ENCODE measurements around the gene TMTC1.

TMTC1 gene

GRCh38 chr12:29762637-29763300, 21.0 kb downstream of the TMTC1 start:
- H3K9ac ChIP-seq (ENCODE audit: low read depth, low read length), result no peak overlapping the region
- peaks cover 7% of the 10 kb centered on the region; the same call in 1 of the 2 replicates for H3K4me1 ChIP-seq (ENCODE audit: insufficient read depth, low read length)
- no peaks in the 10 kb centered on the region for H3K36me3 ChIP-seq (ENCODE audit: insufficient read depth, low read length)
- H3K9me3 ChIP-seq (ENCODE audit: control insufficient read depth, insufficient read depth, low read length), result no peaks in the 10 kb centered on the region

GRCh38 chr12:29759950-29760349, 23.8 kb downstream of the TMTC1 start:
- H3K4me1 ChIP-seq (ENCODE audit: insufficient read depth, low read length), result peaks cover 7% of the 10 kb centered on the region; the same call in 1 of the 2 replicates
- H3K36me3 ChIP-seq (ENCODE audit: insufficient read depth, low read length), result no peaks in the 10 kb centered on the region
- H3K9me3 ChIP-seq (ENCODE audit: control insufficient read depth, insufficient read depth, low read length), result no peaks in the 10 kb centered on the region
- no peak overlapping the region for H3K9ac ChIP-seq (ENCODE audit: low read depth, low read length)

GRCh38 chr12:29756741-29757390, 26.9 kb downstream of the TMTC1 start:
- no peak overlapping the region for H3K9ac ChIP-seq (ENCODE audit: low read depth, low read length)
- H3K4me1 ChIP-seq (ENCODE audit: insufficient read depth, low read length), result no peaks in the 10 kb centered on the region
- H3K36me3 ChIP-seq (ENCODE audit: insufficient read depth, low read length), result no peaks in the 10 kb centered on the region
- no peaks in the 10 kb centered on the region for H3K9me3 ChIP-seq (ENCODE audit: control insufficient read depth, insufficient read depth, low read length)

GRCh38 chr12:29754235-29755189, 29.2 kb downstream of the TMTC1 start:
- no peak overlapping the region for H3K9ac ChIP-seq (ENCODE audit: low read depth, low read length)
- no peaks in the 10 kb centered on the region for H3K9me3 ChIP-seq (ENCODE audit: control insufficient read depth, insufficient read depth, low read length)
- H3K36me3 ChIP-seq (ENCODE audit: insufficient read depth, low read length), result no peaks in the 10 kb centered on the region
- H3K4me1 ChIP-seq (ENCODE audit: insufficient read depth, low read length), result peaks cover 8% of the 10 kb centered on the region; the same call in 1 of the 2 replicates

DNA sequence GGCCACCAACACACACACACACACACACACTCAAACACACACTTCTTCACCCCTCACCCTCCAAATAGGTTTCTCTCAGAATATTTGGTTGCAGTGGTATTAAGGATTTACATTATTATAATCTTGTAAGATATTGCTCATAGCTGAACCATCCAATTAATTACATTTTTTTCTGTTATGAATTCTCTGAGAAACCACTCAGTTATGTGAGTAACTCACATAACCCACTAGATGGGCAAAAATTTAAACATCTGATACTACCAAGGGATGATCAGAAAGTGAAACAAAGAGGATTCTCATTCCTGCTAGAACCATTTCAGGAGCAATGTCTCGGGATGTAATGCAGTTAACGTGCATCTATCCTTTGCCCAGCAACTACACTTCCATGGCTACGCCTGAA, 31.6 kb downstream of the TMTC1 start:
- H3K36me3 ChIP-seq (ENCODE audit: insufficient read depth, low read length), result no peaks in the 10 kb centered on the region
- no peaks in the 10 kb centered on the region for H3K9me3 ChIP-seq (ENCODE audit: control insufficient read depth, insufficient read depth, low read length)
- H3K4me1 ChIP-seq (ENCODE audit: insufficient read depth, low read length), result peaks cover 8% of the 10 kb centered on the region; the same call in 1 of the 2 replicates
- H3K9ac ChIP-seq (ENCODE audit: low read depth, low read length), result no peak overlapping the region

DNA sequence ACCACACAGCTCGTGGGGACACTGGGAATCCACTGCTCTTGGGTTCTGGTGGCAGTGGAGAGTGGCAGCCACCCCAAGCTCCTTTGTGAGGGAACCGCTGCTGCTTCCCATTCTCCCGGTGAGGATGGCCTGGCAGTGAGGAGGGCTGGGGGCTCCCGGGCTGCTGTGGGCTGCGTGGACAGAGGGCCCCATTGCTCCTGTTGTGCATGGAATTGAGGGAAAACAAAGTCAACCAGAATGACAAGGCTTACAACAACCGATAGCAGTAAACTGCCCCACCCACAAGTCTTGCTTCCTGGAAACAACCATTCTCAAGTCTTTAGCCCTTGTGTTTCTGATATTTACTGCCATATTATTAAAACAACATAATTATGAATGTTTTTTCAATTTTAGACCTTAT, 32.1 kb downstream of the TMTC1 start:
- Histone ChIP-seq H3K4me1 (ENCODE audit: insufficient read depth, low read length) (peaks cover 8% of the 10 kb centered on the region; the same call in 1 of the 2 replicates), H3K9ac (ENCODE audit: low read depth, low read length) (no peak overlapping the region), H3K36me3 (ENCODE audit: insufficient read depth, low read length) (no peaks in the 10 kb centered on the region), H3K9me3 (ENCODE audit: control insufficient read depth, insufficient read depth, low read length) (no peaks in the 10 kb centered on the region)

- Histone ChIP-seq H3K9me3 (ENCODE audit: control insufficient read depth, insufficient read depth, low read length) (no peaks in the 10 kb centered on the region), H3K36me3 (ENCODE audit: insufficient read depth, low read length) (no peaks in the 10 kb centered on the region), H3K9ac (ENCODE audit: low read depth, low read length) (no peak overlapping the region), H3K4me1 (ENCODE audit: insufficient read depth, low read length) (peaks cover 8% of the 10 kb centered on the region; the same call in 1 of the 2 replicates)
Observed at GRCh38 chr12:29750928-29751220, 32.9 kb downstream of the TMTC1 start.

- Histone ChIP-seq H3K9ac (ENCODE audit: low read depth, low read length) (no peak overlapping the region), H3K36me3 (ENCODE audit: insufficient read depth, low read length) (no peaks in the 10 kb centered on the region), H3K4me1 (ENCODE audit: insufficient read depth, low read length) (peaks cover 8% of the 10 kb centered on the region; the same call in 1 of the 2 replicates), H3K9me3 (ENCODE audit: control insufficient read depth, insufficient read depth, low read length) (no peaks in the 10 kb centered on the region)
Observed at GRCh38 chr12:29750131-29750927, 33.4 kb downstream of the TMTC1 start.

GRCh38 chr12:29744365-29744764, 39.4 kb downstream of the TMTC1 start:
- Histone ChIP-seq H3K36me3 (ENCODE audit: insufficient read depth, low read length) (no peaks in the 10 kb centered on the region), H3K9ac (ENCODE audit: low read depth, low read length) (no peak overlapping the region), H3K4me1 (ENCODE audit: insufficient read depth, low read length) (peaks cover 14% of the 10 kb centered on the region), H3K9me3 (ENCODE audit: control insufficient read depth, insufficient read depth, low read length) (no peaks in the 10 kb centered on the region)

DNA sequence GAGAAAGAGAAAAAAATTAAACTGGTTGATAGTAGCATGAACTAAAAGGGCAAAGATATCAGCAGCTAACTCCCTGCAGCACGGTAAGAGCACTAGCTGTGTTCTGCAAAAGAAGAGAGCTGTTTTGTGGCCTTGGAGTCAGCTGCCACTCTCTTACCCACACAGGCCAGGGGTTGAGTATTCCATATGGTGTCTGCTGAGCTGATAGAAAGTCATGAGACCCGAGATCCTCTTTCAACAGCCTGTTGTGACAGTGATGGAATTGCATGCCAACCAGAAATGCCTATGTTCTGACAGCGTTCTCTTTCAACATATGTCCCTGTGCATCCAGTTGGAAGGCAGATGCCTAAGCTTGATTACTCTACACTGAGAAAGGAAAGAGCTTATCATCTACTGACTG, 39.9 kb downstream of the TMTC1 start:
- H3K36me3 ChIP-seq (ENCODE audit: insufficient read depth, low read length), result no peaks in the 10 kb centered on the region
- no peak overlapping the region for H3K9ac ChIP-seq (ENCODE audit: low read depth, low read length)
- peaks cover 14% of the 10 kb centered on the region for H3K4me1 ChIP-seq (ENCODE audit: insufficient read depth, low read length)
- no peaks in the 10 kb centered on the region for H3K9me3 ChIP-seq (ENCODE audit: control insufficient read depth, insufficient read depth, low read length)

DNA sequence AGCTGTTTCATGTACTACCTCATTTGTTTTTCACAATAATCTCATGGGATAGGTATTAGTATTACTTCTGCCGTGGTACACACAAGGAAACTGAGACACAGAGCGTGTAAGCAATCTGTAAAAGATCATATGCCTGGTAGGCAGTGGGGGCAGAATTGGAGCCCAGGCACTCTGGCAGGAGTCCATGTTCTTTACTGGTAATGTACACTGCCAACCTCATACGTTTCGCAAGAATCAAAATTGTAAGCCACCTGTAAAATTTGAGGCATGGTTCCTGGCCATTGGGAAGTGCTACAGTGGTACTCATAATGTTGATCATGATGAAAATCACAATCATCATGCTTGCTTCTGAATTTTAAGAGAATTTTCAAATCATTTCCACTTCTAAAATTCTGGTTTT, 40.7 kb downstream of the TMTC1 start:
- no peak overlapping the region for H3K9ac ChIP-seq (ENCODE audit: low read depth, low read length)

GRCh38 chr12:29742646-29743045, 41.1 kb downstream of the TMTC1 start:
- Histone ChIP-seq H3K4me1 (ENCODE audit: insufficient read depth, low read length) (peaks cover 17% of the 10 kb centered on the region), H3K36me3 (ENCODE audit: insufficient read depth, low read length) (no peaks in the 10 kb centered on the region), H3K9me3 (ENCODE audit: control insufficient read depth, insufficient read depth, low read length) (no peaks in the 10 kb centered on the region), H3K9ac (ENCODE audit: low read depth, low read length) (no peak overlapping the region)

More for the DNA sequence above, 40.7 kb downstream of the TMTC1 start:
- Histone ChIP-seq H3K9me3 (ENCODE audit: control insufficient read depth, insufficient read depth, low read length) (no peaks in the 10 kb centered on the region), H3K4me1 (ENCODE audit: insufficient read depth, low read length) (peaks cover 14% of the 10 kb centered on the region), H3K36me3 (ENCODE audit: insufficient read depth, low read length) (no peaks in the 10 kb centered on the region)

GRCh38 chr12:29741342-29742241, 42.1 kb downstream of the TMTC1 start:
- H3K9ac ChIP-seq (ENCODE audit: low read depth, low read length), result no peak overlapping the region
- peaks cover 18% of the 10 kb centered on the region for H3K4me1 ChIP-seq (ENCODE audit: insufficient read depth, low read length)
- no peaks in the 10 kb centered on the region for H3K9me3 ChIP-seq (ENCODE audit: control insufficient read depth, insufficient read depth, low read length)
- H3K36me3 ChIP-seq (ENCODE audit: insufficient read depth, low read length), result no peaks in the 10 kb centered on the region; the same call in 1 of the 2 replicates
